ENCODE measurements around the gene CA5B. TPM values are rescaled to one million over a fixed set of nuclear protein-coding genes. Genes with fewer than 3 reads are reported as not detected.
A peak's percentile ranks its signal among the peaks of the same experiment; 100 is the strongest.

The CA5B gene
- total RNA-seq, 2 donors from 2014 or later: 14.0 to 31.7 TPM

GRCh38 chrX:15761564-15762191 lies 23.6 kb downstream of the CA5B start:
- H3K27me3 ChIP-seq (ENCODE audit: control insufficient read depth, insufficient read depth, low read length, poor library complexity, severe bottlenecking): no peaks in the 10 kb centered on the region
- peak; percentile 95 for TF ChIP-seq CTCF (conservative IDR thresholded peaks at IDR 0.05)
- no peaks in the 10 kb centered on the region for H3K4me1 ChIP-seq (ENCODE audit: control insufficient read depth, insufficient read depth, low read length)
- H3K27ac Mint-ChIP-seq: no peak overlapping the region
- no peak overlapping the region for H3K4me3 ChIP-seq (ENCODE audit: low read length)
- peaks cover 3% of the 10 kb centered on the region for H3K9me3 Mint-ChIP-seq
- H3K27ac ChIP-seq (ENCODE audit: low read depth, low read length): no peak overlapping the region
- H3K9ac ChIP-seq (ENCODE audit: extremely low read depth, low read length, poor library complexity, severe bottlenecking): no peak overlapping the region
- peaks cover 36% of the 10 kb centered on the region for H3K36me3 Mint-ChIP-seq (ENCODE audit: low read depth)
- H3K4me3 Mint-ChIP-seq: no peak overlapping the region
- DNase-seq: peak; percentile 79
- 76 to 100% methylated on average over 1 to 5 of the region's 8 CpGs for WGBS, 2 experiments (ENCODE audit: insufficient coverage in 1 of 2, insufficient read length in 1 of 2)
- peaks cover 3% of the 10 kb centered on the region for H3K36me3 ChIP-seq (ENCODE audit: control insufficient read depth, insufficient read depth, low read length)
- peaks cover 10% of the 10 kb centered on the region for H3K9me3 ChIP-seq (ENCODE audit: control insufficient read depth, low read length)
- H3K4me1 Mint-ChIP-seq: peaks cover 34% of the 10 kb centered on the region
- H3K27me3 Mint-ChIP-seq (ENCODE audit: insufficient read depth): no peaks in the 10 kb centered on the region

GRCh38 chrX:15769300-15769954 lies 31.4 kb downstream of the CA5B start:
- Mint-ChIP-seq H3K36me3 (ENCODE audit: low read depth) (peaks cover 47% of the 10 kb centered on the region), H3K27me3 (ENCODE audit: insufficient read depth) (no peaks in the 10 kb centered on the region), H3K4me3 (no peak overlapping the region), H3K27ac (peak overlapping the region; percentile 64), H3K9me3 (peaks cover 15% of the 10 kb centered on the region), H3K4me1 (peaks cover 13% of the 10 kb centered on the region)
- no peaks in the 10 kb centered on the region for H3K9me3 ChIP-seq (ENCODE audit: control insufficient read depth, low read length)
- H3K9ac ChIP-seq (ENCODE audit: extremely low read depth, low read length, poor library complexity, severe bottlenecking): peak overlapping the region; percentile 15
- H3K27me3 ChIP-seq (ENCODE audit: control insufficient read depth, insufficient read depth, low read length, poor library complexity, severe bottlenecking): no peaks in the 10 kb centered on the region
- peak; percentile 86 for DNase-seq
- 16% methylated on average over 4 of the region's 4 CpGs; no CpG with 5 or more reads in 1 of the 2 experiments for WGBS, 2 experiments (ENCODE audit: insufficient coverage in 1 of 2, insufficient read length in 1 of 2)
- H3K4me3 ChIP-seq (ENCODE audit: low read length): no peak overlapping the region
- no peaks in the 10 kb centered on the region for H3K4me1 ChIP-seq (ENCODE audit: control insufficient read depth, insufficient read depth, low read length)
- H3K36me3 ChIP-seq (ENCODE audit: control insufficient read depth, insufficient read depth, low read length): peaks cover 3% of the 10 kb centered on the region
- no peak for TF ChIP-seq CTCF (conservative IDR thresholded peaks at IDR 0.05)
- H3K27ac ChIP-seq (ENCODE audit: low read depth, low read length): no peak overlapping the region

GRCh38 chrX:15781961-15782699 lies 44.1 kb downstream of the CA5B start:
- no peaks in the 10 kb centered on the region for H3K9me3 ChIP-seq (ENCODE audit: control insufficient read depth, low read length)

More at GRCh38 chrX:15781961-15782699, 44.1 kb downstream of the CA5B start:
- H3K4me3 ChIP-seq (ENCODE audit: low read length): no peak overlapping the region
- no peaks in the 10 kb centered on the region for H3K27me3 ChIP-seq (ENCODE audit: control insufficient read depth, insufficient read depth, low read length, poor library complexity, severe bottlenecking)
- Mint-ChIP-seq H3K4me3 (no peak overlapping the region), H3K36me3 (ENCODE audit: low read depth) (peaks cover 49% of the 10 kb centered on the region), H3K27ac (no peak overlapping the region), H3K9me3 (no peaks in the 10 kb centered on the region), H3K27me3 (ENCODE audit: insufficient read depth) (no peaks in the 10 kb centered on the region), H3K4me1 (no peaks in the 10 kb centered on the region)
- no peak for DNase-seq
- peaks cover 41% of the 10 kb centered on the region for H3K36me3 ChIP-seq (ENCODE audit: control insufficient read depth, insufficient read depth, low read length)
- TF ChIP-seq CTCF (conservative IDR thresholded peaks at IDR 0.05): no peak
- no peak overlapping the region for H3K27ac ChIP-seq (ENCODE audit: low read depth, low read length)
- no peaks in the 10 kb centered on the region for H3K4me1 ChIP-seq (ENCODE audit: control insufficient read depth, insufficient read depth, low read length)
- whole genome bisulfite sequencing, 2 experiments (ENCODE audit: insufficient coverage in 1 of 2, insufficient read length in 1 of 2): 96% methylated on average over 10 of the region's 13 CpGs; no CpG with 5 or more reads in 1 of the 2 experiments
- H3K9ac ChIP-seq (ENCODE audit: extremely low read depth, low read length, poor library complexity, severe bottlenecking): no peak overlapping the region
